H9 (cell line): ENCODE measurements around the gene EFNA3. TPM values are rescaled to one million over a fixed set of nuclear protein-coding genes. Genes with fewer than 3 reads are reported as not detected.

Experiments used
- DNase-seq: peaks from one replicate; pipeline ENCODE4 v3.0.0-alpha.2; 2017
- H2AFZ ChIP-seq: one replicate; pipeline ENCODE4 v1.6.1; 2013; ENCODE audit warnings: mild to moderate bottlenecking, low read length, control low read depth, moderate library complexity
- H2AK5ac ChIP-seq: 2 replicates; pipeline ENCODE4 v1.6.1; 2013; ENCODE audit warnings: low read length, control low read depth, mixed read lengths; ENCODE audit not compliant: insufficient read length
- H2BK120ac ChIP-seq: one replicate; pipeline ENCODE4 v1.6.1; 2013; ENCODE audit warnings: low read depth, mild to moderate bottlenecking, low read length, control low read depth, inconsistent platforms; ENCODE audit not compliant: poor library complexity, severe bottlenecking
- H2BK12ac ChIP-seq: 2 replicates; pipeline ENCODE4 v1.6.1; 2013; ENCODE audit warnings: low read length, control low read depth, mixed read lengths, low read depth; ENCODE audit not compliant: insufficient read length
- H2BK15ac ChIP-seq: 2 replicates; pipeline ENCODE4 v1.6.1; 2013; ENCODE audit warnings: low read depth, low read length, control low read depth
- H2BK20ac ChIP-seq: one replicate; pipeline ENCODE4 v1.6.1; 2013; ENCODE audit warnings: low read depth, mild to moderate bottlenecking, low read length, control low read depth, inconsistent platforms; ENCODE audit not compliant: poor library complexity, severe bottlenecking
- H2BK5ac ChIP-seq: 2 replicates; pipeline ENCODE4 v1.6.1; 2013; ENCODE audit warnings: low read length, control low read depth, mixed read lengths; ENCODE audit not compliant: insufficient read length
- H3K14ac ChIP-seq: 2 replicates; pipeline ENCODE4 v1.6.1; 2013; ENCODE audit warnings: low read length, control low read depth; ENCODE audit not compliant: insufficient read depth
- H3K18ac ChIP-seq: 2 replicates; pipeline ENCODE4 v1.6.1; 2013; ENCODE audit warnings: low read depth, mild to moderate bottlenecking, mixed read lengths, low read length, control low read depth; ENCODE audit not compliant: insufficient read length
- H3K23ac ChIP-seq: 2 replicates; pipeline ENCODE4 v1.6.1; 2013; ENCODE audit warnings: low read length, control low read depth, mixed read lengths, low read depth; ENCODE audit not compliant: insufficient read length
- H3K23me2 ChIP-seq: 2 replicates; pipeline ENCODE4 v1.6.1; 2013; ENCODE audit warnings: low read depth, mild to moderate bottlenecking, mixed read lengths, low read length, control low read depth; ENCODE audit not compliant: insufficient read length, poor library complexity, severe bottlenecking
- H3K27ac ChIP-seq: 2 replicates; pipeline ENCODE4 v1.5.1; 2013; ENCODE audit warnings: low read length, control low read depth, mixed read lengths, low read depth; ENCODE audit not compliant: insufficient read length
- H3K27me3 ChIP-seq: 2 replicates; pipeline ENCODE4 v1.6.1; 2013; ENCODE audit warnings: low read length, control low read depth, inconsistent platforms; ENCODE audit not compliant: insufficient read depth
- H3K4ac ChIP-seq: 2 replicates; pipeline ENCODE4 v1.6.1; 2013; ENCODE audit warnings: low read depth, mild to moderate bottlenecking, control low read depth, inconsistent platforms, low read length, moderate library complexity
- H3K4me1 ChIP-seq: 2 replicates; pipeline ENCODE4 v1.6.1; 2013; ENCODE audit warnings: low read length, control low read depth, inconsistent platforms; ENCODE audit not compliant: insufficient read depth
- H3K4me2 ChIP-seq: 2 replicates; pipeline ENCODE4 v1.6.1; 2013; ENCODE audit warnings: low read length, control low read depth, mixed read lengths; ENCODE audit not compliant: insufficient read length, insufficient read depth
- H3K56ac ChIP-seq: 2 replicates; pipeline ENCODE4 v1.6.1; 2013; ENCODE audit warnings: low read depth, mild to moderate bottlenecking, mixed read lengths, low read length, control low read depth; ENCODE audit not compliant: insufficient read length
- H3K79me1 ChIP-seq: 2 replicates; pipeline ENCODE4 v1.6.1; 2013; ENCODE audit warnings: low read depth, mild to moderate bottlenecking, moderate library complexity, low read length, control low read depth, inconsistent platforms; ENCODE audit not compliant: insufficient read depth, poor library complexity, severe bottlenecking
- H3K79me2 ChIP-seq: 2 replicates; pipeline ENCODE4 v1.6.1; 2013; ENCODE audit warnings: low read length, control low read depth, inconsistent platforms; ENCODE audit not compliant: insufficient read depth
- H3K9ac ChIP-seq: 2 replicates; pipeline ENCODE4 v1.6.1; 2013; ENCODE audit warnings: low read length, control low read depth, mixed read lengths; ENCODE audit not compliant: insufficient read length; ENCODE audit errors: extremely low read depth
- H3K9me3 ChIP-seq: one replicate; pipeline ENCODE4 v1.6.1; 2013; ENCODE audit warnings: low read depth, low read length, inconsistent platforms; ENCODE audit not compliant: control insufficient read depth
- H3T11ph ChIP-seq: one replicate; pipeline ENCODE4 v1.6.1; 2013; ENCODE audit warnings: mild to moderate bottlenecking, low read length, control low read depth, inconsistent platforms
- H4K20me1 ChIP-seq: one replicate; pipeline ENCODE4 v1.6.1; 2013; ENCODE audit not compliant: control insufficient read depth, insufficient read length, insufficient read depth
- H4K5ac ChIP-seq: 2 replicates; pipeline ENCODE4 v1.6.1; 2013; ENCODE audit warnings: low read depth, mild to moderate bottlenecking, mixed read lengths, low read length, control low read depth; ENCODE audit not compliant: insufficient read length
- H4K8ac ChIP-seq: replicated peaks from 2 replicates; pipeline ENCODE4 v1.6.1; 2013; ENCODE audit warnings: low read length, control low read depth, mixed read lengths, low read depth; ENCODE audit not compliant: insufficient read length
- H4K91ac ChIP-seq: 2 replicates; pipeline ENCODE4 v1.6.1; 2013; ENCODE audit warnings: low read depth, mild to moderate bottlenecking, moderate library complexity, mixed read lengths, low read length, control low read depth; ENCODE audit not compliant: insufficient read length
- H3K27ac Mint-ChIP-seq, 3 experiments: 2 replicates in 2 of 3; 3 replicates in 1 of 3; pipeline ENCODE4 v1.8.0; 2020 to 2021; ENCODE audit warnings: mixed read lengths in 3 of 3, mild to moderate bottlenecking in 1 of 3, moderate library complexity in 1 of 3
- H3K27me3 Mint-ChIP-seq: 2 replicates; pipeline ENCODE4 v1.8.0; 2021; ENCODE audit warnings: low read depth, mild to moderate bottlenecking, moderate library complexity, mixed read lengths
- H3K36me3 Mint-ChIP-seq, 3 experiments: 2 replicates in 2 of 3; 3 replicates in 1 of 3; pipeline ENCODE4 v1.8.0; 2020 to 2021; ENCODE audit warnings: low read depth in 3 of 3, mixed read lengths in 3 of 3; ENCODE audit not compliant: insufficient read depth in 1 of 3
- H3K4me1 Mint-ChIP-seq, 2 experiments: 2 replicates each; pipeline ENCODE4 v1.8.0; 2020; ENCODE audit warnings: mixed read lengths in 2 of 2
- H3K4me3 Mint-ChIP-seq, 2 experiments: 2 replicates in 1 of 2; 3 replicates in 1 of 2; pipeline ENCODE4 v1.8.0; 2020 to 2021; ENCODE audit warnings: mild to moderate bottlenecking in 2 of 2, mixed read lengths in 2 of 2, moderate library complexity in 1 of 2
- H3K9me3 Mint-ChIP-seq, 2 experiments: 2 replicates in 1 of 2; 3 replicates in 1 of 2; pipeline ENCODE4 v1.8.0; 2020; ENCODE audit warnings: mild to moderate bottlenecking in 2 of 2, mixed read lengths in 2 of 2, moderate library complexity in 1 of 2
- CTCF ChIP-seq: fragments of 200-600 bp; sonication (generic); conservative IDR thresholded peaks from 3 replicates; pipeline ENCODE4 v1.8.0; 2021; ENCODE audit warnings: antibody characterized with exemption, mild to moderate bottlenecking
- WGBS: extraction: QIAGEN DNeasy Blood & Tissue Kit; methylation state at CpG from one replicate; pipeline ENCODE4 v1.1.7; 2013; ENCODE audit warnings: missing lambda C conversion rate, low lambda C conversion rate, mixed read lengths; ENCODE audit not compliant: insufficient read length; ENCODE audit errors: extremely low coverage; 5-methylcytosine and 5-hydroxymethylcytosine counted together
- total RNA-seq: library from RNA; stranded (reverse); gene quantifications from 2 replicates; pipeline ENCODE4 v1.2.1, GENCODE V29; 2021

Gene EFNA3
- total RNA-seq, 1 experiment from 2014 or later: 3.9 TPM

GRCh38 chr1:155135415-155136028 lies 56.9 kb downstream of the EFNA3 start, which contains the start of gene SLC50A1:
Gene SLC50A1, plus strand, starts transcription at chr1:155135852. Its CDS starts 60 bp downstream, at chr1:155135912.
- H3K18ac ChIP-seq: peak within 1 kb of the TSS; percentile 90
- H3T11ph ChIP-seq: no peak within 1 kb of the TSS
- no peak within 1 kb of the TSS for H4K91ac ChIP-seq
- H4K20me1 ChIP-seq: no peaks in the 10 kb centered on the region
- no peak within 1 kb of the TSS for H2AFZ ChIP-seq
- H3K27me3 ChIP-seq: no peaks in the 10 kb centered on the region
- H3K23me2 ChIP-seq: peaks cover 22% of the 10 kb centered on the region
- H3K4ac ChIP-seq: no peak within 1 kb of the TSS
- peak; percentile 95 for DNase-seq
- Mint-ChIP-seq H3K4me1 (peaks cover 27 to 28% of the 10 kb centered on the region in 2 experiments), H3K27ac (peak within 1 kb of the TSS; percentile 97 to 98 (median 98)), H3K27me3 (peaks cover 20% of the 10 kb centered on the region), H3K4me3 (peak within 1 kb of the TSS; percentile 93), H3K36me3 (peaks cover 16 to 28% (median 21%) of the 10 kb centered on the region in 3 experiments), H3K9me3 (no peaks in the 10 kb centered on the region)
- H3K27ac ChIP-seq: no peak within 1 kb of the TSS
- peak within 1 kb of the TSS; percentile 72; the same call in 1 of the 2 replicates for H3K14ac ChIP-seq
- H3K79me1 ChIP-seq: no peaks in the 10 kb centered on the region
- no peak within 1 kb of the TSS for H2BK15ac ChIP-seq
- TF ChIP-seq CTCF: no peak
- no peak within 1 kb of the TSS for H2BK120ac ChIP-seq
- H3K9ac ChIP-seq: peak within 1 kb of the TSS; percentile 63
- no peak within 1 kb of the TSS for H3K23ac ChIP-seq
- H2BK12ac ChIP-seq: no peak within 1 kb of the TSS
- no peak within 1 kb of the TSS for H2BK5ac ChIP-seq
- no peak within 1 kb of the TSS for H3K56ac ChIP-seq
- H2AK5ac ChIP-seq: no peak within 1 kb of the TSS
- H3K9me3 ChIP-seq: no peaks in the 10 kb centered on the region
- H4K5ac ChIP-seq: no peak within 1 kb of the TSS
- no CpG with 5 or more reads among the region's 52 CpGs for WGBS
- peak within 1 kb of the TSS; percentile 97 for H3K4me2 ChIP-seq
- 0 out of 2 replicates have a peak, but pooled peaks cover 3% of the 10 kb centered on the region for H3K79me2 ChIP-seq
- H3K4me1 ChIP-seq: no peaks in the 10 kb centered on the region
- H4K8ac ChIP-seq: no peak within 1 kb of the TSS
- no peak within 1 kb of the TSS for H2BK20ac ChIP-seq
